ENCODE results near the gene GABRP. TPM values are rescaled to one million over a fixed set of nuclear protein-coding genes. Genes with fewer than 3 reads are reported as not detected.

Gene GABRP
- polyA plus RNA-seq, 5 donors, result 0.68 to 1.3 (median 1.2) TPM

DNA sequence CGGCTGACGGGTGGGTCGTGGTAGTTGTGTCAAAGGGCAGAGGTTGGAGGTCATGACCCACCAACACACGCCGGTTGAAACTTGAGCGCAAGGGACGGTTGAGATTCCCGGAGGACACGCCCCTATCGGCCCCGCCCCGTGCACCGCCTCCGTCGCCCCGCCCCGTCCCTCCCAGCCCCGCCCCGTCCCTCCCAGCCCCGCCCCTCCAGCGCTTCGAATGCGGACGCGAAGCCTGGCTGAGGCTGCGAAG lies 78.1 kb downstream of the GABRP start:
- no peak for DNase-seq

DNA sequence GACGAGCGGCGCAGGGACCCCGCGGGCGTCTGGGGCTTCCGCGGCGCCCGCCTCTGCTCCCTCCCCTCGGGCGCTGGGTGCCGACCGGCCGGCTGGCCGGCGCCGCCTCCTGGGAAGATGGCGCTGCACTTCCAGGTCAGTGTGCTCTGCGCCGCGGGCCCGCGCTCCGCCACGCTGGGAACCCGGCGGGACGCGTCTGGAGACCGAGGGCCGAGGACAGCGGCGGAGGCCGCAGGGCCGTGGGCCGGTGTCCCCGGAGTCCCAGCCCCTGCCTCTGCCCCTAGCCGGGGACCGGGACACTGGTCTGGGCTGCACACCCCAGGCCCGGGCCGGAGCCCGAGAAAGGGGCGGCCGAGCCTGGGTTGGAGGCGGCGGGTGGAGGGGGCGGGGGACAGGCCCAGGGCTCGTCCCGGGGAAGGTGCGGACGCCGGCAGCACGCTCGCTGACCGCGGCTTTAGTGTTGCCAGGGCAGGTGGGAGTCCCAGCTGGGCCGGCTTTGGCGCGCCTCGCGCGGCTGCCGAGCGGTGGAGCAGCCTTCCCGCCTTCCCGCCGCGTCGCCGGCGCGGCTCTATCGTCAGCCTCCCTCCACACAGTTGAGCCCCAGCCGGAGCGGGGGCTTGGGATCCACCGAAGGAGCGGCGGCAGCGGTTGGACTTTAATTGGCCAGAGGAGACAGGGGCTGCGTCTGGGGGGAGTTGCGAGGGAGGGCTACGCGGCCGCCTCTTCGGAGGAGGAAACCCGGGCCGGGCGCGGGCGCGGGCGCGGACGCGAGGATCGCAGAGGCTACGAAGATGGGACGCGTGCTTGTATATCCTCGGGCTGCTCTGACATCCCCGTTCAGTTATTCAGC lies 78.6 kb downstream of the GABRP start, which contains the start of gene RANBP17:
Gene RANBP17, plus strand, starts transcription at position 102 of the 850 bp plus-strand sequence.
- peak; percentile 51 to 60 for DNase-seq

DNA sequence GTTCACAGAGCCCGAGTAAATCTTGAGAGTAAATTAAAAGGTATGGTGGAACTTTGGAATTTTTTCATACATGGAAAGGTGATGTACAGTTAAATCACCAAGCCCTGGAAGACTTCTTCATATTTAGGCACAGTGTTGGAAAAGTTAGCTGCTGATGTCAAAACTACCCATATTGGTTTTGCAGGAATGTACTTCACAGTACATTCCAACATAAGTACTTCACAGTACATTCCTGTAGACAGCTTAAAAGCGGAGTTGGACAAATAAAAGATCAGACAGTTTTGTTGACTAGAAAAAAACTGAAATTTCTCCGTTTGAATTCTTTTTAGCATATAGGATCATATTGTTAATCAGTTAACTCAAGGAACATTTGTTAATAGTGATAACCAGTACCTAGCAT lies 80.1 kb downstream of the GABRP start:
- peak in 1 of 2 donors; percentile 10 for DNase-seq

Other genes starting within 250 kb of the GABRP start
- 10 to 100 TPM; 21.5 to 56.2 (median 39.6) TPM for gene RANBP17, start 78.3 kb downstream of the GABRP start, polyA plus RNA-seq (ENCODE audit: insufficient read depth in 1 of 5, insufficient read length in 5 of 5, low replicate concordance in 1 of 5)

Measured in right lung (tissue), 5 donors.